ENCODE data around the gene DNLZ.

DNLZ gene

GRCh38 chr9:136374183-136374575 is 10.6 kb upstream of the DNLZ start:
- no peak for DNase-seq

- DNase-seq = no peak
Observed at GRCh38 chr9:136373300-136374182, 10.0 kb upstream of the DNLZ start, which contains the start of gene CARD9. TSS of gene CARD9 (minus strand) at chr9:136373669. CDS start at chr9:136372078, 1,591 bp downstream.

- no peak for DNase-seq
Observed at GRCh38 chr9:136372561-136373299, 9.2 kb upstream of the DNLZ start.

GRCh38 chr9:136372006-136372405 is 8.5 kb upstream of the DNLZ start:
- DNase-seq = no peak

GRCh38 chr9:136371533-136371880 is 8.0 kb upstream of the DNLZ start:
- no peak for DNase-seq

GRCh38 chr9:136370687-136371532 is 7.4 kb upstream of the DNLZ start:
- no peak for DNase-seq

GRCh38 chr9:136370037-136370436 is 6.5 kb upstream of the DNLZ start:
- no peak for DNase-seq

GRCh38 chr9:136368190-136368589 is 4.6 kb upstream of the DNLZ start:
- DNase-seq = no peak

GRCh38 chr9:136367296-136368145 is 4.0 kb upstream of the DNLZ start:
- DNase-seq = no peak

GRCh38 chr9:136366826-136367225 is 3.3 kb upstream of the DNLZ start:
- no peak for DNase-seq

- DNase-seq = no peak
Observed at GRCh38 chr9:136365775-136366222, 2.3 kb upstream of the DNLZ start.

GRCh38 chr9:136364942-136365774 is 1.6 kb upstream of the DNLZ start:
- no peak for DNase-seq

GRCh38 chr9:136363949-136364748 is 605 bp upstream of the DNLZ start:
- no peak for DNase-seq

GRCh38 chr9:136362450-136362784 is 1.1 kb downstream of the DNLZ start:
- no peak for DNase-seq

GRCh38 chr9:136361754-136362449 is 1.6 kb downstream of the DNLZ start:
- DNase-seq = no peak

- DNase-seq = no peak
Observed at GRCh38 chr9:136361047-136361753, 2.3 kb downstream of the DNLZ start.

- DNase-seq = no peak
Observed at GRCh38 chr9:136359774-136360718, 3.5 kb downstream of the DNLZ start.

- no peak for DNase-seq
Observed at GRCh38 chr9:136358888-136359287, 4.7 kb downstream of the DNLZ start.

Measured in cortex of kidney (tissue), 1 donor.